Large intestine (tissue), 3 donors: ENCODE results near the gene POLR2J. TPM values are rescaled to one million over a fixed set of nuclear protein-coding genes. Genes with fewer than 3 reads are reported as not detected.
A peak's percentile ranks its signal among the peaks of the same experiment; 100 is the strongest.
"Not testable (repeated sequence)": the region's sequence is repeated elsewhere in the genome, so short reads cannot be mapped to it uniquely, and the experiment has no call there.

Source experiments
- DNase-seq, 2 donors: peaks; one replicate each; pipeline versions ENCODE4 v3.0.0 to v3.0.0-alpha.2; 2013
- H3K27ac ChIP-seq: one replicate; pipeline ENCODE4 v1.5.1; 2013; ENCODE audit warnings: low read length
- H3K27me3 ChIP-seq: 2 replicates; pipeline ENCODE4 v1.6.1; 2013; ENCODE audit warnings: low read length; ENCODE audit not compliant: control insufficient read depth, insufficient read depth
- H3K36me3 ChIP-seq: 2 replicates; pipeline ENCODE4 v1.6.1; 2013; ENCODE audit warnings: low read length; ENCODE audit not compliant: control insufficient read depth, insufficient read depth
- H3K4me1 ChIP-seq: one replicate; pipeline ENCODE4 v1.6.1; 2013; ENCODE audit warnings: low read length; ENCODE audit not compliant: control insufficient read depth, insufficient read depth
- H3K4me3 ChIP-seq: one replicate; pipeline ENCODE4 v1.5.1; 2013; ENCODE audit warnings: low read length
- H3K9me3 ChIP-seq: one replicate; pipeline ENCODE4 v1.6.1; 2013; ENCODE audit warnings: mild to moderate bottlenecking, low read depth, low read length, moderate library complexity; ENCODE audit not compliant: control insufficient read depth
- WGBS: methylation state at CpG from one replicate; pipeline ENCODE4 v1.1.5; 2013; ENCODE audit warnings: low lambda C conversion rate; ENCODE audit not compliant: insufficient coverage; 5-methylcytosine and 5-hydroxymethylcytosine counted together
- polyA plus RNA-seq: library from polyadenylated mRNA; unstranded; fragments of 120-200 nt; gene quantifications from one replicate; pipeline ENCODE4 v1.2.1, GENCODE V29; 2013

POLR2J gene
- polyA plus RNA-seq, 1 donor, result 50.7 TPM

DNA sequence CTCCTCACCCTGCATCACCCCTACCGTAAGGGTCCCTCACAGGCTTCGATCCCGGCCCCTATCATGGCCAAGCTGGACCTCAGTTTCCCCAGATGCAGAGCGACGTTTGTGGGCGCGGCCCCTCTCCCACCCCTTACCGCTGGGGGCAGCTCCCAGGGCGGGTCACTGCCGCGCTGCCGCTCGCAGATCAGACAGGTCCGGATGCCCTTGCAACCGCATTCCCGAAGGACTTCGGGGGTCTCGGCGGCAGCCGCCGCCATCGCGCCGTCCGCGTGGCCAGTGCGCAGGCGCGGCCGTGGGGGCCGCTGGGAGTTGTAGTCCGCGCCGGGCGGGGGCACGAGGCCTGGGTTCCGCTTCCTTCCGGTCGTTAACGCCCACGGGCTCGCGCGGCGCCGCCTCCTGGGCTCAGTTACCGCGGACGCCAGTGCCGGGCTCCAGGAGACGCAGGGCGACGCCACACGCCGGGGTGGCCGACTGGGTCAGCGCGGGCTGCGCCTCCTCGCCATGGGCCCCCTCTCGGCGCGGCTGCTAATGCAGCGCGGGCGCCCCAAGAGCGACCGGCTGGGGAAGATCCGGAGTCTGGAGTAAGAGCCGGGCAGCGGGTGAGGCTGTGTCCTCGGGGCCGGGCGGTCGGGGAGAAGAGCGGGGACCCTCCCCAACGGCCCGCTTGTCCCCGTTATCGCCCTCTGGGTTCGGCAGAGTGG is 14.0 kb downstream of the POLR2J start, which contains the start of the genes ALKBH4 and LRWD1:
Gene ALKBH4, minus strand, starts transcription at position 287 of the 704 bp plus-strand sequence. Its CDS starts 27 bp downstream, at position 260.
Gene LRWD1, plus strand, starts transcription at position 408 of the 704 bp plus-strand sequence. Its CDS starts 97 bp downstream, at position 505.
- DNase-seq, result peak; percentile 88 to 92
- Histone ChIP-seq H3K4me1 (peaks cover 10% of the 10 kb centered on the region), H3K27me3 (no peaks in the 10 kb centered on the region), H3K9me3 (peaks cover 4% of the 10 kb centered on the region), H3K36me3 (peaks cover 16% of the 10 kb centered on the region), H3K4me3 (peak within 1 kb of the TSS; percentile 92), H3K27ac (no peak within 1 kb of the TSS)
- WGBS, result no CpG with 5 or more reads among the region's 81 CpGs

DNA sequence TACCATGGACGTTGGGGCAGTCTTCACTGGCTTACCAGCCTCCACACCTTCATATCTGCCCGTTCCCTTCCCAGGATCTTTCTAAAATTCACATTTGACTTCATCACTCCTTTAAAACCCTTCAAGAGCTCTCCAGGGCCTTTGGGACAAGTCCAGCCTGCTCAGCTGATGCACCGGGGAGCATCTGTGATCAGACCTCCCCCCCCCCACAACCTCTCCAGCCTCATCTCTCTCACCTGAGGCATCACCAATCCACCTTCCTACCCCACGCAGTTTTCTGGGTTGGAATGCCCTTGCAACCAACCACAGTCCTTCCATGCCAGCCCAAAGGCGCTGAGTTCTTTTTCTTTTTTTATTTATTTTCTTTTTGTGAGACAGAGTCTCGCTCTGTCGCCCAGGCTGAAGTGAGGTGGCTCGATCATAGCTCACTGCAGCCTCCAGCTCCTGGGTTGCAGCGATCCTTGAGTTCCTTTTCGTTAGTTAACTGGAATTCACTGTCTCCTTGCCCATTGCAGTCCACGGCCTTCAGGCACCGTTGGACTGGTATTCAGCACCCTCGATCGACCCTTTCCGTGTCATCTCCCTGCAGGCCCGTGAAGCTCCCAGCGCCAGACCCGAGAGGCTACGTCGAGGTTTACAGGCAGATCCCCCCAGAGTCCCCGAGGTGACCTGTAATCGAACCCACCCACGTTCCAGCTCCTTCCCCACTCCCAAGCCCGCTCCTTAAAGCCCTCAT is 14.7 kb downstream of the POLR2J start:
- Histone ChIP-seq H3K27me3 (no peaks in the 10 kb centered on the region), H3K9me3 (peaks cover 4% of the 10 kb centered on the region), H3K4me3 (peak overlapping the region; percentile 73), H3K36me3 (peaks cover 18% of the 10 kb centered on the region), H3K27ac (no peak overlapping the region), H3K4me1 (peaks cover 10% of the 10 kb centered on the region)
- no peak for DNase-seq
- no CpG with 5 or more reads among the region's 24 CpGs for WGBS

DNA sequence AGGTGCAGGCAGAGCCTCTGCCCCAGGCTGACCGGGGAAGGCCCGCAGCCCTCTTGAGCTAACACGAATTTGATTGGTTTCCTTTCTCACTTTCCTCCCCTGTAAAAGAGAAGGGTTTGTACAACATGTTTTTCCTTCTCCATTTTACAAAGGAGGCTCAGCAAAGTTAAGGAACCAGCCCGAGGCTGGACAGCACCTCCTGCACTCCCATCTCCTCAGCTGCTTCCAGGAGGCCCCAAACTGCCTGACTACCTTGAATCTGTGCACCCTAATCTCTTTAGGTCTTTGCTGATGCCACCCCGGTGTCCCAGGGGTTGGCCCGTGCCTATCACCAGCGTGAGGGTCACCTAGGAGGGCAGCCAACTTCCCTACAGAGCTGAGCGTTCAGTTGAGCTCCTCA is 18.3 kb downstream of the POLR2J start:
- Histone ChIP-seq H3K9me3 (no peaks in the 10 kb centered on the region), H3K27ac (no peak overlapping the region), H3K4me3 (no peak overlapping the region), H3K4me1 (peaks cover 5% of the 10 kb centered on the region), H3K36me3 (peaks cover 35% of the 10 kb centered on the region), H3K27me3 (no peaks in the 10 kb centered on the region)
- DNase-seq, result no peak
- WGBS, result no CpG with 5 or more reads among the region's 8 CpGs

DNA sequence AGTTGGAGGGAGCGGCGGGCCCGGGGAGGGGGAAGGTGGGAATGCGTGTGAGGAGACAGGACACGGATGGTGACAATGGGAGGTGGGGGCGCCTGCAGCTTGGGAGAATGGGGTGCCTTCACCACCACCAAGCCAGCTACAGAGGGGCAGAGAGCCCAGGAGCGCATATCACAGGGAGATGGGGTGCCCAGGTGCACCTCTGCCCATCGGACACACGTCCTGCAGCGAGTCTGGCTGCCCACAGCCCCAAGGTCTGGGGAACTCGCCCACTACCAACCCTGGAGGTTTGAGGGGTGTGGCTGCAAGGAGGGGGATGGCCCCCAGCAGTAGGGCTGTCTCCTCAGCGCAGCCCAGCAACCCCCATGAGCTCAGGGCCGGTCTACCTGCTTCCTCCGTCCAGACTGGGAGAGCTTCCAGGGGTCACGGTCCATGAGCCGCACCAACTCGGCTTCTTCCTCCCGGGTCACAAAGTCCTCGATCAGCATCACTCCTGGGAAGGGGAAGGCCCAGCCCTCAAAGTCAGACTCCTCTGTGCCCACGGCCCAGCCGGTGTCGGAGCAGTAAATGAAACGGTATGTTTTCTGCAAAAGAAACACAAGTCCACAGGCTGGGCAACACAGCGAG is 19.4 kb downstream of the POLR2J start:
- H3K4me1 ChIP-seq, result peaks cover 5% of the 10 kb centered on the region
- H3K4me3 ChIP-seq, result no peak overlapping the region
- no peaks in the 10 kb centered on the region for H3K9me3 ChIP-seq
- H3K36me3 ChIP-seq, result peaks cover 35% of the 10 kb centered on the region
- no peaks in the 10 kb centered on the region for H3K27me3 ChIP-seq
- no CpG with 5 or more reads among the region's 24 CpGs for WGBS
- DNase-seq, result no peak
- H3K27ac ChIP-seq, result no peak overlapping the region

DNA sequence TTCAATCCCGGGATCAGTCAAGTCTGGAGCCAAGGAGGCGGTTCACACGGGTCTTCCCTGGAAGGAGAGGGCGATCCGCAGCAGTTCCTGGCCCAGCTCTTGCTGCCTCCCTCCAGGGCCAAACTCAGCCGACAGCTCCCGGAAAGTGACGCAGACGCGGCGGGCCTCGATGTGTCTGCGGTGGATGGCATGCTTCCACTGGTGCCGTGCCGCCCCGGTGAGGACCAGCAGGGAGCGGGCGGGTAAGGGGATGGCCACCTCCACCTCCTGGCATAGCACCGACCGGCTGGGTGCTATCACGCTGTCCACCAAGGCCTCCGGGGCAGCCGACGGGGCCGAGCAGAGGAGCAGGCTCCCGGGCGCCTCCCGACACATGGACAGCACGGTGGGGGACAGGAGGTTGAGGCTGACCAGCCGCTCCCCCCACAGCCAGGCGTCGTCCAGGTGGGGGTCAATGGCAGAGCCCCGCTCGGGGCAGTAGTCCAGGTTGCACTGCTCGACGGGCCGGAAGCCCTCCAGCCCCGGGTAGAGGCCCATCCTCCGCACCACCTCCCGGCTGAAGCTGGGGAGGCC is 21.3 kb downstream of the POLR2J start:
- no peak for DNase-seq
- peaks cover 35% of the 10 kb centered on the region for H3K36me3 ChIP-seq
- WGBS, result no CpG with 5 or more reads among the region's 40 CpGs
- H3K9me3 ChIP-seq, result no peaks in the 10 kb centered on the region
- H3K27me3 ChIP-seq, result no peaks in the 10 kb centered on the region
- H3K4me3 ChIP-seq, result no peak overlapping the region
- H3K27ac ChIP-seq, result no peak overlapping the region
- no peaks in the 10 kb centered on the region for H3K4me1 ChIP-seq

DNA sequence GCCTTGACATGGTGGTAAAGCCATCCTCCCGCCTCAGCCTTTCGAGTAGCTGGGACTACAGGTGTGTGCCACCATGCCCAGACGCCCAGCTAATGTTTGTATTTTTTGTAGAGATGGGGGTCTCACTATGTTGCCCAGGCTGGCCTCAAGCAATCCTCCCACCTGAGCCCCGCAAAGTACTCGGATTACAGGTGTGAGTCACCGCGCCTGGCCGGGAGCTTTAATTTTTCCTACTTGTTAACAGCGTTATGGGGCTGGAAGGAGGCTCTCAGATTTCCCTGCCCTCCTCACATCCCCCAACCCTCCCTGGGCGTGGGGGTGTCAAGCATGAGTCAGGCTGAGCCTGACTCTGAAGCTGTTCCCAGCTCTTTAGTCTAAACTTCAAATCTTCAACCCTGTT is 22.4 kb downstream of the POLR2J start:
- H3K4me3 ChIP-seq, result no peak overlapping the region
- no peak for DNase-seq
- H3K27ac ChIP-seq, result no peak overlapping the region
- no CpG with 5 or more reads among the region's 10 CpGs for WGBS
- no peaks in the 10 kb centered on the region for H3K4me1 ChIP-seq
- H3K36me3 ChIP-seq, result peaks cover 35% of the 10 kb centered on the region
- H3K9me3 ChIP-seq, result no peaks in the 10 kb centered on the region
- no peaks in the 10 kb centered on the region for H3K27me3 ChIP-seq

DNA sequence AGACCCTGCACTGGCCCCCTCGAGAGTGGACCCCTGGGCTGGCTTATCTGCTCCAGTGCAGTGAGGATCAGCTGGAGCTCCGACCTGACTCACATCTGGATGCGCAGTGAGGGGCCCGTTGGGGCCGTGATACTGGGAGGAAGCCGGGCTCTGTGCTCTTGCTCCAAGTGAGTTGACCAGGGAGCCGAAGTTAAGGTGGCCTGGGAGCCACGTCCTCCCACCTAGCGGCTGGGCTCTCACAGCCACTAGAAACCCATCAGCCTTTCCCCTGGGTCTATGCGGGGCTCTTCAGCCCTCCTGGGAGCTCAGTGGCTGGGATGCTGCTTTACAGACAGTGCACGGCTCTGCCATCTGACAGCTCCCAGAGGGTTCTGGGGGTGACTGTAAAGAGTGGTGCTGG is 23.1 kb downstream of the POLR2J start:
- H3K36me3 ChIP-seq, result peaks cover 35% of the 10 kb centered on the region
- WGBS, result no CpG with 5 or more reads among the region's 11 CpGs
- H3K27me3 ChIP-seq, result no peaks in the 10 kb centered on the region
- no peak for DNase-seq
- no peak overlapping the region for H3K27ac ChIP-seq
- H3K9me3 ChIP-seq, result no peaks in the 10 kb centered on the region
- no peak overlapping the region for H3K4me3 ChIP-seq
- no peaks in the 10 kb centered on the region for H3K4me1 ChIP-seq

DNA sequence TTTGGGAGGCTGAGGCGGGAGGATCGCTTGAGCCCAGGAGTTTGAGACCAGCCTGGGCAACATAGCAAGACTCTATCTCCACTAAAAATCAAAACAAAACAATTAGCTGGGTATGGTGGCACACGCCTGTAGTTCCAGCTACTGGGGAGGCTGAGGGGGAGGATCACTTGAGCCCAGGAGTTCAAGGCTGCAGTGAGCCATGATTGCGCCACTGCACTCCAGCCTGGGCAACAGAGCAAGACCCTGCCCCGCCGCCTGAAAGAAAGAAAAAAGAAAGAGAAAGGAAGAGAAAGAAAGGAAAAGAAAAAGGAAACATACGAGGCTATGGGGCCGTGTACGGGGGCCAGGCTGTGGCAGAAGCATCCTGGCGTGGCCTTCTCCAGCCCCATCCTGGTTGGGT is 23.8 kb downstream of the POLR2J start:
- 100% methylated on average over 5 of the region's 10 CpGs for WGBS
- H3K9me3 ChIP-seq, DNase-seq, H3K4me3 ChIP-seq, H3K27me3 ChIP-seq, H3K27ac ChIP-seq, H3K4me1 ChIP-seq: not testable (repeated sequence)
- peaks cover 35% of the 10 kb centered on the region for H3K36me3 ChIP-seq

DNA sequence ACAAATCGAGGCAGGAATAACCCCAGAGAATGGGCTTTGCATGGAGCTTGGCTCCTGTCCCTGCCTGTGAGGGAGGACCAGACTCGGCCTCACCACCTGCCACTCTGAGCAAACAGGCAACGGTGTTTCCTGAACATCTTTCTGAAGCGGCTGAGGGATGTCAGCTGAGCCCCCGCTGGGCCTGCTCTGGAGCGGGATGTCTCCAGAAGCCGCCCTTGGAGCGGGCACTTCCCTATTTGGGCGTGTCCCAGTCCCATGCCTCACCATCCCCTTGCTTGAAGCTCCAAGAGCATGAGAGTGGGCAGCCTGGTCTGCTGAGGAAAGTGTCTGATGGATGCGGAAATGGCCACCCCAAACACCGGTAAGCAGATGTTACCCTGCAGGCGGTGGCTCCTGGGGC is 24.3 kb downstream of the POLR2J start:
- Histone ChIP-seq H3K27ac (no peak overlapping the region), H3K36me3 (peaks cover 33% of the 10 kb centered on the region), H3K4me3 (no peak overlapping the region), H3K9me3 (no peaks in the 10 kb centered on the region), H3K4me1 (no peaks in the 10 kb centered on the region), H3K27me3 (no peaks in the 10 kb centered on the region)
- WGBS, result no CpG with 5 or more reads among the region's 12 CpGs
- no peak for DNase-seq

DNA sequence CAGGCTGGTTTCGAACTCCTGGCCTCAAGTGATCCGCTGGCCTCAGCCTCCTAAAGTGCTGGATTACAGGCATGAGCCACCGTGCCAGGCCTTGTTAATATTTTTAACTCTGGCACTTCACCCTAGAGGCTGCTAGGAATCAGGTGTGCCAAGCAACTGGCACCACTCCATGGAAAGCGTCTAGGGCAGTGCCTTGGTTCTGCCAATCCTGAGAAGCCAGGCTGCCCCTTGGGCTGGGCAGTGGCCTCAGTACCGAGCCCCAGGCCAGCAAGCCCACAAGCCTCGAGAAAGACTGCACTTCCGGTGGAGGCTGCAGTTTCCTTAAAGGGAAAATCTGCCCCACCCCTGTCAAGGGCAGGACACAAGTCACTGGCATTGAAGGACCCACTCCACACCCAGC is 25.4 kb downstream of the POLR2J start:
- H3K27me3 ChIP-seq, result no peaks in the 10 kb centered on the region
- H3K4me1 ChIP-seq, result no peaks in the 10 kb centered on the region
- DNase-seq, result no peak
- H3K27ac ChIP-seq, result no peak overlapping the region
- H3K4me3 ChIP-seq, result no peak overlapping the region
- WGBS, result no CpG with 5 or more reads among the region's 7 CpGs
- no peaks in the 10 kb centered on the region for H3K9me3 ChIP-seq
- peaks cover 23% of the 10 kb centered on the region for H3K36me3 ChIP-seq
